ENCODE results near the gene PAGE2. TPM values are rescaled to one million over a fixed set of nuclear protein-coding genes. Genes with fewer than 3 reads are reported as not detected.
"Not testable (repeated sequence)": the region's sequence is repeated elsewhere in the genome, so short reads cannot be mapped to it uniquely, and the experiment has no call there.

The PAGE2 gene, protein sequence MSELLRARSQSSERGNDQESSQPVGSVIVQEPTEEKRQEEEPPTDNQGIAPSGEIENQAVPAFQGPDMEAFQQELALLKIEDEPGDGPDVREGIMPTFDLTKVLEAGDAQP
- total RNA-seq (2022) (not detected in 2 replicates), Bru-seq, nascent RNA (not detected), BruChase-seq, experiment 1, labeled RNA remaining after a 6-hour chase (percentile 10 among the genes with signal in this experiment), BruChase-seq, experiment 2, labeled RNA remaining after a 2-hour chase (not detected)
- long read RNA-seq: 0 reads

GRCh38 chrX:55088795-55089489, at the start of gene PAGE2:
TSS of gene PAGE2 (plus strand) at chrX:55089018. CDS start at chrX:55090021, 1,003 bp downstream.
- CTCF ChIA-PET: no interaction called here
- intact Hi-C loops (cut with micrococcal nuclease; ENCODE audit: unreplicated experiment): no loop called here
- TF ChIP-seq, protein P1, sequence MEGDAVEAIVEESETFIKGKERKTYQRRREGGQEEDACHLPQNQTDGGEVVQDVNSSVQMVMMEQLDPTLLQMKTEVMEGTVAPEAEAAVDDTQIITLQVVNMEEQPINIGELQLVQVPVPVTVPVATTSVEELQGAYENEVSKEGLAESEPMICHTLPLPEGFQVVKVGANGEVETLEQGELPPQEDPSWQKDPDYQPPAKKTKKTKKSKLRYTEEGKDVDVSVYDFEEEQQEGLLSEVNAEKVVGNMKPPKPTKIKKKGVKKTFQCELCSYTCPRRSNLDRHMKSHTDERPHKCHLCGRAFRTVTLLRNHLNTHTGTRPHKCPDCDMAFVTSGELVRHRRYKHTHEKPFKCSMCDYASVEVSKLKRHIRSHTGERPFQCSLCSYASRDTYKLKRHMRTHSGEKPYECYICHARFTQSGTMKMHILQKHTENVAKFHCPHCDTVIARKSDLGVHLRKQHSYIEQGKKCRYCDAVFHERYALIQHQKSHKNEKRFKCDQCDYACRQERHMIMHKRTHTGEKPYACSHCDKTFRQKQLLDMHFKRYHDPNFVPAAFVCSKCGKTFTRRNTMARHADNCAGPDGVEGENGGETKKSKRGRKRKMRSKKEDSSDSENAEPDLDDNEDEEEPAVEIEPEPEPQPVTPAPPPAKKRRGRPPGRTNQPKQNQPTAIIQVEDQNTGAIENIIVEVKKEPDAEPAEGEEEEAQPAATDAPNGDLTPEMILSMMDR (IDR thresholded peaks at IDR 0.05; ENCODE audit: unreplicated experiment): no peak
- H3K36me3 Mint-ChIP-seq (ENCODE audit: insufficient read depth, unreplicated experiment): no peaks in the 10 kb centered on the region
- no peak within 1 kb of the TSS for H3K27ac Mint-ChIP-seq (ENCODE audit: unreplicated experiment)
- no peaks in the 10 kb centered on the region for H3K27me3 Mint-ChIP-seq (ENCODE audit: unreplicated experiment)
- BruUV-seq (replicated peaks): no TSS peak
- no peak within 1 kb of the TSS for H3K4me3 Mint-ChIP-seq (ENCODE audit: low read depth, unreplicated experiment)
- H3K4me1 Mint-ChIP-seq (ENCODE audit: low read depth, unreplicated experiment): no peaks in the 10 kb centered on the region
- no peak for DNase-seq
- no peaks in the 10 kb centered on the region for H3K9me3 Mint-ChIP-seq (ENCODE audit: low read depth, unreplicated experiment)

DNA sequence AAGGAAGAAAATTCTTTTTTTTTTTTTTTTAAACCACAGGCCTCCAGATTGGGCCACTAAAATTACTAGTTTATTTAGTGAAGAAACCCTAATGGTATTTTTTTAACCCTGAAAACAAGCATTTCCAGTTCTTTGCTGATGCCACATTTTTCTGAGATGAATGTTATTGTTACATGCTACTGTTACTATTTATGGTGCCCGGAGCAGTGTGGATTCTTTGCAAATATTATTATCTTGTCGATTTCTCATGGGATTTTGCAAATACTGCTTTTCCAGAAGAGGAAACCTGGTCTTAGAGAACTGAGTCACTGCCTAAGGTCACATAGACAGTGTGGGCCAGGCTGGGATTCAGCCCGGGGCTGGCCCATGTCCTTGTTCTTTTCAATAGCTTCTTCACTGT, 49.3 kb upstream of the PAGE2 start:
- H3K36me3 Mint-ChIP-seq (ENCODE audit: insufficient read depth, unreplicated experiment): no peaks in the 10 kb centered on the region
- TF ChIP-seq, protein P1 (IDR thresholded peaks at IDR 0.05; ENCODE audit: unreplicated experiment): no peak
- DNase-seq: no peak
- H3K27ac Mint-ChIP-seq (ENCODE audit: unreplicated experiment): no peak overlapping the region
- no peaks in the 10 kb centered on the region for H3K9me3 Mint-ChIP-seq (ENCODE audit: low read depth, unreplicated experiment)
- CTCF ChIA-PET: no interaction called here
- no peaks in the 10 kb centered on the region for H3K27me3 Mint-ChIP-seq (ENCODE audit: unreplicated experiment)
- intact Hi-C loops (cut with micrococcal nuclease; ENCODE audit: unreplicated experiment): loop anchor here (10.0 kb wide), 1 partner anchor 55 kb away; no protein-coding TSS in a partner anchor
- BruUV-seq (replicated peaks): no TSS peak
- no peak overlapping the region for H3K4me3 Mint-ChIP-seq (ENCODE audit: low read depth, unreplicated experiment)
- H3K4me1 Mint-ChIP-seq (ENCODE audit: low read depth, unreplicated experiment): no peaks in the 10 kb centered on the region

DNA sequence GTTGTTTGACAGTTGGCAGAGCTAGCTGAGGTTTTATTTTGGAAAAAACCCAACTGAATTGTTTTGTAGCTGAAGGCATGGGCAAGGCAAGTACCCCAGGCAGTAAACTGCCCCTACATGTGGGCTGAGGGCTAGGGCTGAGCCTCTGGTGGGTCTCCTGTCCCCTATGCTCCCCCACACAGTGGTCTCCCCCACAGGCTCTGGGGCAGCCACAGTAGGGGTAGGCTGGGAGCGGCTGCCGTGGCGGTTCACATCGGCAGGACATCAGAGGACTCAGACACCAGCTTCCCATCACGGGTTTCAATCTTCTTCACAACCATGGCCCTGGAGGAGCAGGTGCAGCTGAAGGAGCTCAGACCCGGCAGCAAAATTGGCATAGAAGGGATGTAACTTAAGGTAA, 47.3 kb upstream of the PAGE2 start:
- Mint-ChIP-seq H3K36me3 (ENCODE audit: insufficient read depth, unreplicated experiment) (no peaks in the 10 kb centered on the region), H3K9me3 (ENCODE audit: low read depth, unreplicated experiment) (no peaks in the 10 kb centered on the region), H3K27ac (ENCODE audit: unreplicated experiment) (no peak overlapping the region), H3K4me3 (ENCODE audit: low read depth, unreplicated experiment) (no peak overlapping the region), H3K27me3 (ENCODE audit: unreplicated experiment) (no peaks in the 10 kb centered on the region), H3K4me1 (ENCODE audit: low read depth, unreplicated experiment) (no peaks in the 10 kb centered on the region)
- no peak for DNase-seq
- TF ChIP-seq, protein P1 (IDR thresholded peaks at IDR 0.05; ENCODE audit: unreplicated experiment): no peak
- CTCF ChIA-PET: no interaction called here
- BruUV-seq (replicated peaks): no TSS peak
- intact Hi-C loops (cut with micrococcal nuclease; ENCODE audit: unreplicated experiment): no loop called here

- intact Hi-C loops (cut with micrococcal nuclease; ENCODE audit: unreplicated experiment); H3K4me3 Mint-ChIP-seq (ENCODE audit: low read depth, unreplicated experiment); DNase-seq; H3K4me1 Mint-ChIP-seq (ENCODE audit: low read depth, unreplicated experiment); H3K9me3 Mint-ChIP-seq (ENCODE audit: low read depth, unreplicated experiment); H3K27ac Mint-ChIP-seq (ENCODE audit: unreplicated experiment); H3K36me3 Mint-ChIP-seq (ENCODE audit: insufficient read depth, unreplicated experiment); BruUV-seq (replicated peaks); CTCF ChIA-PET; H3K27me3 Mint-ChIP-seq (ENCODE audit: unreplicated experiment): not testable (repeated sequence)
Observed at GRCh38 chrX:55050599-55050998, 38.2 kb upstream of the PAGE2 start.
